ENCODE measurements around the gene SMAP1.

SMAP1 gene

GRCh38 chr6:70797625-70798024 lies 129.9 kb downstream of the SMAP1 start:
- in situ Hi-C loops (cut with MboI; ENCODE audit: low sequenced_read_pairs), result no loop called here
- DNase-seq (ENCODE audit: low spot score in 2 of 2), result no peak
- no peak overlapping the region for H3K4me3 ChIP-seq

GRCh38 chr6:70806086-70806485 lies 138.4 kb downstream of the SMAP1 start:
- no peaks in the 10 kb centered on the region; the same call in 1 of the 2 replicates for H3K4me1 ChIP-seq
- no peaks in the 10 kb centered on the region for H3K36me3 ChIP-seq (replicated peaks)
- no peaks in the 10 kb centered on the region for H3K9me3 ChIP-seq
- in situ Hi-C loops (cut with MboI; ENCODE audit: low sequenced_read_pairs), result no loop called here
- no peak overlapping the region for H3K4me3 ChIP-seq
- DNase-seq (ENCODE audit: low spot score in 2 of 2), result no peak
- H3K27me3 ChIP-seq (ENCODE audit: low read depth), result no peaks in the 10 kb centered on the region

More at GRCh38 chr6:70797625-70798024, 129.9 kb downstream of the SMAP1 start:
- H3K4me1 ChIP-seq, result no peaks in the 10 kb centered on the region
- no peaks in the 10 kb centered on the region for H3K36me3 ChIP-seq (replicated peaks)
- no peaks in the 10 kb centered on the region for H3K9me3 ChIP-seq
- H3K27me3 ChIP-seq (ENCODE audit: low read depth), result no peaks in the 10 kb centered on the region

DNA sequence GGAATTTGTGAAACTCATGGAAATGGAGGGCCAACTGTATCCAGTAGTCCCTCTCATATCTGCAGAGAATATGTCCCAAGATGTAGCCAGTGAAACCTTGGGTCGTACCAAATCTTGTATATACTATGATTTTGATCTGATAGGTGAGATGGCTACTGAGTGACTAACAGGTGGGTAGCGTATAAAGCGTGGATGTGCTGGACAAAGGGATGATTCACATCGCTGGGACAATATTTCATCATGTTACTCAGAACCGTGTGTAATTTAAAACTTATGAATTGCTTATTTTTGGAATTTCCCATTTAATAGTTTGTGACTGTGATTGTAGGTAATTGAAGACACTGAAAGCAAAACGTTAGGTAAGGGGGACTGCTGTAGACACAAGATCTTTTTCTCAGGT lies 144.1 kb downstream of the SMAP1 start:
- Histone ChIP-seq H3K27me3 (ENCODE audit: low read depth) (no peaks in the 10 kb centered on the region), H3K4me3 (no peak overlapping the region), H3K9me3 (no peaks in the 10 kb centered on the region), H3K4me1 (no peaks in the 10 kb centered on the region; the same call in 1 of the 2 replicates), H3K36me3 (replicated peaks) (no peaks in the 10 kb centered on the region)
- no peak for DNase-seq (ENCODE audit: low spot score in 2 of 2)
- in situ Hi-C loops (cut with MboI; ENCODE audit: low sequenced_read_pairs), result no loop called here

DNA sequence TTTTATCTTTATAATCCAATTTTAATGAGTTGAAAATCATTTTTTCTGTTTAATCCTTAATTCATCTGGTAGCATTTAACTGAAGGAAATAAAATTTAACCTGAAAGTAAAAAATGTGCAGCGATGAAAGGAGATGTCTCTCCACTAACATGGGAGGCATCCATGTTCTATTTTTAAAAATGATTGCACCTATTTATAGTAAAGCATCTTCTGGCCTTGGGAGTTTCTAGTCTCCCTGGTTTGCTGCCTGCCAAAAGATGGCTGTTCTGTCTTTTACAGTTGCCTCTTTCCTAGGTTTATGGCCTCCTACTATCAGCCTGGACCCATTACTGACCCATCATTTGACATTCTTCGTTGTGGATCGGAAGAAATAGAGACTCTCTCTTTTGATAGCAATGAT lies 146.2 kb downstream of the SMAP1 start:
- Histone ChIP-seq H3K27me3 (ENCODE audit: low read depth) (no peaks in the 10 kb centered on the region), H3K36me3 (replicated peaks) (no peaks in the 10 kb centered on the region), H3K4me1 (no peaks in the 10 kb centered on the region), H3K9me3 (no peaks in the 10 kb centered on the region), H3K4me3 (no peak overlapping the region)
- DNase-seq (ENCODE audit: low spot score in 2 of 2), result no peak
- in situ Hi-C loops (cut with MboI; ENCODE audit: low sequenced_read_pairs), result no loop called here

DNA sequence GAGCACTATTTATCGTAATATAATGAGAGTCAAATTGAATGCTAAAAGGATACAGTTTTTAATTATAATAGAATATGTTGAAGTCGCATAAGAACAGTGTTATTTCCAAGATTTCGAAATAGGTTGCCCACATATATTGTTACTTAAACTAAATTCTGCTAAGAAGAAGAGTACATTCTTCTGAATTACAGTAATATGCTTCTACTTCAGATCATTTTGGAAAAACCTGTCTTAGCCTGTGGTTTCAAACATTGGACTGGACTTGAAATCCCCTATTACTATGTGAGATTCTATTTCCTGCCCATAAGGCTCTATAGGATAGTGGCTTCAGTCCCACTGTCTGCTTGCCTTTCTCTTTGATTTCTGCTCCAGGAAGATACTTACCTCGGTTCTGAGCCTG lies 152.0 kb downstream of the SMAP1 start:
- Histone ChIP-seq H3K4me1 (no peaks in the 10 kb centered on the region), H3K36me3 (replicated peaks) (no peaks in the 10 kb centered on the region), H3K27me3 (ENCODE audit: low read depth) (no peaks in the 10 kb centered on the region), H3K4me3 (no peak overlapping the region), H3K9me3 (no peaks in the 10 kb centered on the region)
- in situ Hi-C loops (cut with MboI; ENCODE audit: low sequenced_read_pairs), result no loop called here
- no peak for DNase-seq (ENCODE audit: low spot score in 2 of 2)

DNA sequence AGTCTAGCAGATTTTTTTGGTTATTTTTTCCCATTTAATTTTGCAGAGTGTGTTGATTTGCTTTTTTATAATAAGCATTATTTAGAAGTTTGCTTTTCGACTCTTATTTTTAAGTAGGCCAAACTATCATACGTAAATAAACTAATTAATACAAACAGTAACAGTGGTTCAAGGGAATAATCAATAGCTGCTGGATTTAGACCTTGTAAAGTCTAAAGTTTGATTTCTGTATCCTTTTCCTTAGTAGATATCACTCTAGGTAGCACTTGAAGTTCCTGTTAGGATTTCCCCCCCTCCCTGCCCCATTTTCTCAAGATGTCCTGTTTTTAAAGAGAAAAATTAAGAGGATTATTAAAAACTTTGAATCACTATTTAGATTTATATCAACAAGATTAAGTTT lies 153.1 kb downstream of the SMAP1 start:
- Histone ChIP-seq H3K36me3 (replicated peaks) (no peaks in the 10 kb centered on the region), H3K4me1 (no peaks in the 10 kb centered on the region), H3K27me3 (ENCODE audit: low read depth) (no peaks in the 10 kb centered on the region), H3K9me3 (no peaks in the 10 kb centered on the region), H3K4me3 (no peak overlapping the region)
- in situ Hi-C loops (cut with MboI; ENCODE audit: low sequenced_read_pairs), result no loop called here
- DNase-seq (ENCODE audit: low spot score in 2 of 2), result no peak

- Histone ChIP-seq H3K9me3 (no peaks in the 10 kb centered on the region), H3K36me3 (replicated peaks) (no peaks in the 10 kb centered on the region), H3K27me3 (ENCODE audit: low read depth) (no peaks in the 10 kb centered on the region), H3K4me3 (no peak overlapping the region), H3K4me1 (no peaks in the 10 kb centered on the region)
- no peak for DNase-seq (ENCODE audit: low spot score in 2 of 2)
- in situ Hi-C loops (cut with MboI; ENCODE audit: low sequenced_read_pairs), result no loop called here
These were observed 154.1 kb downstream of the SMAP1 start for GRCh38 chr6:70821751-70822150.

GRCh38 chr6:70823651-70824050 lies 156.0 kb downstream of the SMAP1 start:
- in situ Hi-C loops (cut with MboI; ENCODE audit: low sequenced_read_pairs), result no loop called here
- H3K4me3 ChIP-seq, result no peak overlapping the region
- H3K27me3 ChIP-seq (ENCODE audit: low read depth), result no peaks in the 10 kb centered on the region
- no peaks in the 10 kb centered on the region for H3K36me3 ChIP-seq (replicated peaks)
- H3K4me1 ChIP-seq, result no peaks in the 10 kb centered on the region
- no peaks in the 10 kb centered on the region for H3K9me3 ChIP-seq
- DNase-seq (ENCODE audit: low spot score in 2 of 2), result no peak

DNA sequence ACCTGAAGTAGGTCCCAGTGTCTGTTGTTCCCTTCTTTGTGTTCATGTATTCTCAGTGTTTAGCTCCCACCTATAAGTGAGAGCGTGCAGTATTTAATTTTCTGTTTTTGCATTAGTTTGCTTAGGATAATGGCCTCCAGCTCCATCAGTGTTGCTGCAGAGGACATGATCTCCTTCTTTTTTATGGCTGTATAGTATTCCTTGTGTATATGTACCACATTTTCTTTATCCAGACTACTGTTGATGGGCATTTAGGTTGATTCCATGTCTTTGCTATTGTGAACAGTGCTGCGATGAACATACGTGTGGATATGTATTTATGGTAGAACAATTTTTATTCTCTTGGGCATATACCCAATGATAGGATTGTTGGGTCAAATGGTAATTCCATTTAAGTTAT lies 163.7 kb downstream of the SMAP1 start:
- Histone ChIP-seq H3K4me3 (no peak overlapping the region), H3K27me3 (ENCODE audit: low read depth) (no peaks in the 10 kb centered on the region), H3K4me1 (no peaks in the 10 kb centered on the region), H3K36me3 (replicated peaks) (no peaks in the 10 kb centered on the region), H3K9me3 (no peaks in the 10 kb centered on the region)
- no peak for DNase-seq (ENCODE audit: low spot score in 2 of 2)
- in situ Hi-C loops (cut with MboI; ENCODE audit: low sequenced_read_pairs), result no loop called here

DNA sequence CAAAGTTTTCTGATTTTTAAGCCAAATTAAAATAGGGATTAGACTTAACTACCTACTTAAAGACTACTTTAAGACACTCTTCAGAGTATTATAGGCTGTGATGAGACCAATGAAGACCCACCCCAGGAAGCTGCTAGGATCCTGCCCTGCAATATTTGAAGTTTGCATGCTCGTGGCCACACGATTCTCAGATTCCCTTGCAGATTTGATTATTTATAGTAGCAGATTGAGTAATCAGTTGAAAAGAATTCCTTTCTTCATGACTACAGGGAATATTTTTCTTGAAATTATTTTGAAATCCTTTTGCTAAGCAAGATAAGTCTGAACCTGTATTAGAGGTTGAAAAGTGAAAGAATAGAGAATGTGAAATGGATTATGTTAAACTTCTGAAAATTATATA lies 166.8 kb downstream of the SMAP1 start:
- Histone ChIP-seq H3K4me1 (no peaks in the 10 kb centered on the region), H3K4me3 (no peak overlapping the region), H3K36me3 (replicated peaks) (no peaks in the 10 kb centered on the region), H3K9me3 (no peaks in the 10 kb centered on the region), H3K27me3 (ENCODE audit: low read depth) (no peaks in the 10 kb centered on the region)
- in situ Hi-C loops (cut with MboI; ENCODE audit: low sequenced_read_pairs), result no loop called here
- no peak for DNase-seq (ENCODE audit: low spot score in 2 of 2)

- Histone ChIP-seq H3K36me3 (replicated peaks) (no peaks in the 10 kb centered on the region), H3K4me1 (no peaks in the 10 kb centered on the region), H3K27me3 (ENCODE audit: low read depth) (no peaks in the 10 kb centered on the region), H3K9me3 (no peaks in the 10 kb centered on the region), H3K4me3 (no peak overlapping the region)
- no peak for DNase-seq (ENCODE audit: low spot score in 2 of 2)
- in situ Hi-C loops (cut with MboI; ENCODE audit: low sequenced_read_pairs), result no loop called here
These were observed 171.2 kb downstream of the SMAP1 start for GRCh38 chr6:70838907-70839285.

DNA sequence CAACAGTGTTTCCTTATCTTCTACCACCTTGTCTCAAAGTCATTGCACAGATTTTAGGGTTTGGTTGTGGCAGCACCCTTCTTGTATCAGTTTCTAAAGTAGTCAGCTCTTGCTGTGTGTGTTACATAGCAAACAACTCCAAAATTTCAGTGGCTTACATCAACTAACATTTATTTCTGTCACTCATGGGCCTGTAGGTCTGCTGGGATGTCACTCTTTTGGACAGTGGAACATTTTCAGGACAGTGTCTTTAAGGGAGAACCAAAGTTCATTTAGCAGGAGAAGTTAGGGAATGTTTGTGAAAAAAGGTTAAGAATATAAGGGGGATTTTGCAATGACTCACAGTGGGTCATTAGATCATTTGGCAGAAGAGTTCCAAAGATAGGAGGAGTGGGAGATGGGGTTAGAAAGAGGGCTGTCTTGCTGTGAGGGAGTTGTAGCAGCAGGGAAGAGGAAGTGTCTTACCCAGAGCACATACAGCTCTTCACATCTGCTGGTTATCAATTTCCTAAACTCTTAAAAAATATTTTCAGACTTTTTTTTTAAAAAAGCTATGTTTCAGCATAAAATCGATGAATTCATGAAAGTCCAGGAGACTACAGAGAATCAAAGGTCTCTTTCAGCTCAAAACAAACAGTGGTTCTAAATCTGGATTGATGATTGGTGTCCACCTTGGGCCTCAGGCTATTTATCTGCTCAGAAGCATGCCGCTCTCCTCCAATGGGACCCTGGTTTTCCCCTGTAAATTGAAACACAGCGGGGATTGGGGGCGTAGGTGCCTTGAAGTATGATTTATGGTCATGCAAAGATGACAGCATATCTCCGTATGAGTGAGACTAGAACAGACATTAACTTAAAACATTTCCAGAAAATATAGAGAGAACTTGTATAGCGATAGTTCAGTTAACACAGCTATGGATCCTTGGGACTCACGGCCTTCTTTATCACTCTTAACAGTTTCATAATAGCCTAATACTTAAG lies 171.9 kb downstream of the SMAP1 start:
- in situ Hi-C loops (cut with MboI; ENCODE audit: low sequenced_read_pairs), result no loop called here

GRCh38 chr6:70841112-70841511 lies 173.4 kb downstream of the SMAP1 start:
- in situ Hi-C loops (cut with MboI; ENCODE audit: low sequenced_read_pairs), result no loop called here
- Histone ChIP-seq H3K4me1 (no peaks in the 10 kb centered on the region), H3K27me3 (ENCODE audit: low read depth) (no peaks in the 10 kb centered on the region), H3K4me3 (no peak overlapping the region), H3K36me3 (replicated peaks) (no peaks in the 10 kb centered on the region), H3K9me3 (no peaks in the 10 kb centered on the region)
- DNase-seq (ENCODE audit: low spot score in 2 of 2), result no peak

More for the DNA sequence above, 171.9 kb downstream of the SMAP1 start:
- Histone ChIP-seq H3K4me3 (no peak overlapping the region), H3K36me3 (replicated peaks) (no peaks in the 10 kb centered on the region), H3K27me3 (ENCODE audit: low read depth) (no peaks in the 10 kb centered on the region), H3K9me3 (no peaks in the 10 kb centered on the region), H3K4me1 (no peaks in the 10 kb centered on the region)
- no peak for DNase-seq (ENCODE audit: low spot score in 2 of 2)

DNA sequence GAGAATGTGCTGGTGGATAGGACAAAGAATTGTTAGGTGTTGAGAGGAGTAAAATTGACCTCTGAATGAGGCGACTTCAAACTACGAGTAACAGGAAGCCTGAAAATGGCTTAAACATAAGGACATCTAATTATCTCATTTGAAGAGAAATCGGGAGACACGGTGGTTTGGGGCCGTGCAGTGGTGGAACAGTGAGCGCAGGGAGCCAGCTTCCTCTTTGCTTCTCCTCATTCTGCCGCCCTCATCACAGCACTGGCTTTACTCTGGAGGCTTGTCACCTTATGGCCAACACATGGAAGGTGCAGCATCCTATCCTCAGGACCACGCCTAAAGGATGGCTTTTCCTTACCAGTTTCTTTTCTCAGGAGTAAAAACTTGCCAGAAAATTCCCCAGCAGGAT lies 174.9 kb downstream of the SMAP1 start:
- no peaks in the 10 kb centered on the region for H3K36me3 ChIP-seq (replicated peaks)
- no peak for DNase-seq (ENCODE audit: low spot score in 2 of 2)
- H3K4me1 ChIP-seq, result peaks cover 6% of the 10 kb centered on the region
- in situ Hi-C loops (cut with MboI; ENCODE audit: low sequenced_read_pairs), result no loop called here
- H3K27me3 ChIP-seq (ENCODE audit: low read depth), result no peaks in the 10 kb centered on the region
- H3K9me3 ChIP-seq, result no peaks in the 10 kb centered on the region
- H3K4me3 ChIP-seq, result no peak overlapping the region
